ENCODE data around the gene HCN2.
"Not testable (repeated sequence)": the region's sequence is repeated elsewhere in the genome, so short reads cannot be mapped to it uniquely, and the experiment has no call there.

HCN2 gene

DNA sequence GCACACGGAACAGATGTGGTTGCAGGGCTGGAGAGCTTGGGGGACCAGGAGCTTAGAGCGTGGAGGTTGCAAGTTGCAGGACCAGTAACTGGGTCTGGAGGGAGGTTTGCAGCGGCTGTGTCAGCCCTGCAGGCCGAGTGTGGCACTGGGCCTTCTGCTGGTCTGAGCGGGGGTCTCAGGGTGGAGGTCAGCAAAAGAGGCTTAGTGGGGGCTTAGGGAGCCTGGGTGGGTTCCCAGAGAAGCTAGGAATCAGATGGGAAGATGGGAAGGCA lies 5.8 kb upstream of the HCN2 start:
- FAIRE-seq (no peak), DNase-seq (ENCODE audit: extremely low spot score, insufficient read length, low read depth) (no peak)

DNA sequence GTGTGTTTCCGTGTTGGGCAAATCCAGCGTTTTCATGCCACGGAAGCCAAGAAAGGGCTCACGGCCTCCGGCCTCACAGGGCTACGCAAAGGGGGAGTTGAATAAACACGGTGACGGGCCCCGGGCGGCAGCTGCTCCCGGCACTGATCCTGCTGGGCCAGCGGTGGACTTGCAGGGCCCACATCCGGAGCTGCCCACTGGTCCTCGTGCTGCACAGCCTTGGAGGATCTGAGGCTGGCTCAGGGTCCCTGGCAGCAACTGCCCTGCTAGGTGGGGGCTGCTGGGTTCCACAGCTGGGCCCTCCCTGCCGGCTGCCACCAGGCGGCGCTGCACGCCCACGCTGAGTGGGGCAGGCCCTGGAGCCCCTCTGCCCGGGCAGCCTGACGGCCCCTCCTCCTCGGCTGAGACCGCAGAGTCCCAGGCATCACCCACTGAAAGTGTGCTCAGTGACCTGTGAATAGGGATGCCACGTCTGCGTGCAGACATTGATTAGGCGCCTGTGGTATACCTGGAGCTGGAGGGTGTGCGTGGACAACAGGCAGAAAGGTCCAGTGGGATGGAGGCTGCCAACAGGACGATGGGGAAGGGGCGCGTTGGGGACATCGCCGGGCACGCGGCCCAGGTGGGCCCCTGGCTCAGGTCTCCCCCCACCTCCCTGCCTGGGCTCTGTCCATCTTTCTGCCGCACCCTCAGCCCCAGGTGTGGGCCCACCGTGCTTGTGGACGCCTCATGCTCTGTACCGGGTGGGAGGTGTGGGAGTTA lies 5.3 kb upstream of the HCN2 start:
- FAIRE-seq (peak; percentile 62), DNase-seq (ENCODE audit: extremely low spot score, insufficient read length, low read depth) (peak; percentile 54)

DNA sequence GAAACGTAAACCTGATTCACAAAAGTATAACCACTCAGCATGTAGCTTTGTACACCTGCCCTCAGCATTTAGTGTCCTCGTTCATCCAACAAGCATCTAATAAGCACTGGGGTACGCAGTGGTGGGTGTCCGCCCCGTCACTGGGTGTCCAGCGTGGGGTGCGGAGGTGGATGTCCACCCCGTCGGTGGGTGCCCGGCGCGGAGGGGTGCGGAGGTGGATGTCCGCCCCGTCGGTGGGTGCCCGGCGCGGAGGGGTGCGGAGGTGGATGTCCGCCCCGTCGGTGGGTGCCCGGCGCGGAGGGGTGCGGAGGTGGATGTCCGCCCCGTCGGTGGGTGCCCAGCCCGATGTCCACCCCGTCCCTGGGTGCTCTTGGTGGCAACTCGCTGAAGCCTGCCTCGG lies 4.5 kb upstream of the HCN2 start:
- DNase-seq (ENCODE audit: extremely low spot score, insufficient read length, low read depth); FAIRE-seq: not testable (repeated sequence)

DNA sequence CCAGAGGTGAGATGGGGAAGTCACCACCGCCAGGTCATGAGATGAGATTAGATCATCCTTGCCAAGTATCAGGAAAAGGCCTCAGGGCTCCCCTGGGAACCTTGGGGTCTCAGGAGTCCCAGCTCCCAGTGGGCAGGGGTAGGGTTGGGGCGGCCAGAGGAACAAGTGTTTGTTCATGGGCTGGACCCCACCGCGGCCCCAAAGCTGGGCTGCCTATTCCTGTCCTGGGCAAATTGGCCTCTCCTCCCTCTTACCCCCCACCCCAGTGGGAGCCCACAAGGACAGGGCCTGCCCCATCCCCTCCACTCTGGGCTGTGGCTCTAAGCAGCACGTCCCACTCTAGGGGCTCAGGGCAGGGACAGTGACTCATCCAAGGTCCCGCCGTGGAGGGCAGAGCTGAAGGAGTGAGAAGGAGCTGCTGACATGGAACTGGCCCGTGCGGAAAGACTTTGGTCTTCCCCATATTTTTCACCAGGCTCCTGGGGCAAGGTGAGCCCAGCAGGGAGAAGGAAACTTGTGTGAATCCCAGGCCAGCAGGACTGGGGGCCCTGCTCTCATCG lies 4.0 kb upstream of the HCN2 start:
- DNase-seq (ENCODE audit: extremely low spot score, insufficient read length, low read depth), result no peak
- FAIRE-seq, result no peak

DNA sequence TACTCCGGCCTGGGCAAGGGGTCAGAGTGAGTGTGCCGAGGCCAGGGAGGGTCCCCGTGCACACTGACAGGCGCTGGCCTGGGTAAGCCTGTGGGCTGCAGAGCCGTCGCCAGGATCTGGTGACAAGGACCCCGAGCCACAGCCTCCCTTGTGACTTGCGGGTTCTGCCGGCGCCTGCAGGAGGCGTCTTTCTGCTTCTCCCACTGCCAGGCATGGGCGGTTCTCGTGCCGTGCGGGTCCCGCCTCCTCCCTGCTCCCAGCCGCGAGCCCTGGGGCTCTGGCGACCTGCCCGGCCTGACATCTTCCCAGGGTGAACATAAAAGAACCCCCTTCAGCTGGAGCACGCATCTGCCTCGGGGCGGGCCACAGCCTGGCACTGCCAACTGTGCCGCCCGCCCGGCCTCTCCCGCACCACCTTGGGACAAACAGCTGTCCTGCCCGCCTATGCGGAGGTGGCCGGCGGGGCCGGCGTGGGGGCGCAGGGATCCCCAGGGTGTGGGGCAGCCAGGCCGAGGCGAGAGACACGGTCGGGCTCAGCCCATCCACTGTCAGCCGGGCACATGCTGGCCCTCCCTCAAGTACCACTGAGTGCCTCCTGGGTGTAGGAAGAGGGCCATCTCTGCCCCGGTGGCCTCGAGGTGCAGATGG lies 1.5 kb upstream of the HCN2 start:
- FAIRE-seq (no peak), DNase-seq (ENCODE audit: extremely low spot score, insufficient read length, low read depth) (no peak)

DNA sequence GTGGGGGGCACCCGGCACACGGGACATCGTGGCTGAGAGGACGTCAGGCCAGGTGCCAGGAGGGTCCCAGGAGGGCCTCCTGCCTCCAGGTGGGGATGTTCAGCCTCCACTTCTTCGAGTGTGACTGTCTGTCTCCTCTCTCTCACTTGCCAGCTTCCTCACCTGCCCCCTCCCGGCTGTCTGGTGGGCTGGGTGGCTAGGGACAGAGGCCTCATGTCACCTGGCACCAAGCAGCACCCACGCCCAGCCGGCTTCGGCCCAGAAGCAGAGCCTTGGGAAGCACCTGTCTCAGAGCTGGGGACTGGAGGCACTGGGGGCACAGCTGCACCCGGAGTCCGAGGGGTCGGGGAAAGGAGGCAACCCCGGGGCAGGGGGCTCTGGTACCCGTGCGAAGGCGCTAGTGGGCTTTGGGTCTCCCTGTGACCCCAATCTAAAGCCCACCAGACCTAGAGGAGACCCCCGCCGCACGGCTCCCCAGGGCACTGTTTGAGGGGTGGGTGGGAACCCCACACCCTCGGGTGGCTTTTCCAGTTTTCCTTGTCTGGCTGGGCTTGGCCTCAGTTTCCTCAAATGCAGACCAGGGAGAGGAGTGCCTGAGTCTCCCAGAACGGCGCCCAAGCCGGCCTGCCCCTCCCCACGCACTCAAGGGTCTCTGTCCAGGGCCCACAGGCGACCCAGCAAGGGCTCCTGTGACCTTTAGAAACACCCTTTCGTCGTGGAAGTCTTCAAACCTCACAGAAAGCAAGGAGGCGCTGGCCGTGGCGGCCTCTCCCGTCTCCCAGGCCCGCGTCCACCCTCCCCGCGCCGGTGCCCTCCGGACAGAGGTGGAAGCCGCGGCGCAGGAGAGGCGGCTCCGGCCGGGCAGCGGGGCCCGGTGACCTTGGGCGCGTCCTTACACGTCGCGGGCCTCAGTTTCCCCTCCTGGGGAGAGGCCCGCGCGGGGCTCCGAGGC lies 664 bp upstream of the HCN2 start:
- DNase-seq (ENCODE audit: extremely low spot score, insufficient read length, low read depth) (no peak), FAIRE-seq (no peak)

DNA sequence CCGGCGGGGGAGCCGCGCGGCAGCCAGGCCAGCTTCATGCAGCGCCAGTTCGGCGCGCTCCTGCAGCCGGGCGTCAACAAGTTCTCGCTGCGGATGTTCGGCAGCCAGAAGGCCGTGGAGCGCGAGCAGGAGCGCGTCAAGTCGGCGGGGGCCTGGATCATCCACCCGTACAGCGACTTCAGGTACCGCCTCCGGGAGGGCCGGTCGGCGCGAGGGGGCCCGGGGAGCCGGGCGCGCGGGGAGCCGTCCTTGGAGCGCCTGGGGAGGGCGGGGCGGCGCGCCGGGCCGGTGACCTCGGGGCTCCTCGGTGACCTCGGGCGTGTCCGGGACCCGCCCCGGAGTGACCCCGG lies 690 bp downstream of the HCN2 start:
- DNase-seq (ENCODE audit: extremely low spot score, insufficient read length, low read depth) (no peak), FAIRE-seq (no peak)

DNA sequence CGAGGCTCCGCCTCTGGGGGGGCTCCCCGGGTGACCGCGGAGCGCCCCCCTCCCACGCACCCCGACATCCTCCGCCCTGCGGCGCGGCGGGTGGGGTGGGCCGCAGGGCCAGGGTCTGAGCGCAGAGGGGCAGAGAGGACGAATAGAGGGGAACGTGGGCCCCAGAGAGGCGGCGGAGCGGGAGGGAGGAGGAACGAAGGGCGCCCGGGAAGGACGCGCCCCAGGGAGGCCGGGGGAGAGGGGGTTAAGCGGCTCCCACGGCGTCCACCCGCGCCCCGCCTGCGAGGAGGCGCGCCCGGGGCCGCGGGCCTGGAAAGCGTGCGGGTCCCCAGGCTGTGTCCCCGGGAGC lies 1.0 kb downstream of the HCN2 start:
- DNase-seq (ENCODE audit: extremely low spot score, insufficient read length, low read depth) (no peak), FAIRE-seq (no peak)

DNA sequence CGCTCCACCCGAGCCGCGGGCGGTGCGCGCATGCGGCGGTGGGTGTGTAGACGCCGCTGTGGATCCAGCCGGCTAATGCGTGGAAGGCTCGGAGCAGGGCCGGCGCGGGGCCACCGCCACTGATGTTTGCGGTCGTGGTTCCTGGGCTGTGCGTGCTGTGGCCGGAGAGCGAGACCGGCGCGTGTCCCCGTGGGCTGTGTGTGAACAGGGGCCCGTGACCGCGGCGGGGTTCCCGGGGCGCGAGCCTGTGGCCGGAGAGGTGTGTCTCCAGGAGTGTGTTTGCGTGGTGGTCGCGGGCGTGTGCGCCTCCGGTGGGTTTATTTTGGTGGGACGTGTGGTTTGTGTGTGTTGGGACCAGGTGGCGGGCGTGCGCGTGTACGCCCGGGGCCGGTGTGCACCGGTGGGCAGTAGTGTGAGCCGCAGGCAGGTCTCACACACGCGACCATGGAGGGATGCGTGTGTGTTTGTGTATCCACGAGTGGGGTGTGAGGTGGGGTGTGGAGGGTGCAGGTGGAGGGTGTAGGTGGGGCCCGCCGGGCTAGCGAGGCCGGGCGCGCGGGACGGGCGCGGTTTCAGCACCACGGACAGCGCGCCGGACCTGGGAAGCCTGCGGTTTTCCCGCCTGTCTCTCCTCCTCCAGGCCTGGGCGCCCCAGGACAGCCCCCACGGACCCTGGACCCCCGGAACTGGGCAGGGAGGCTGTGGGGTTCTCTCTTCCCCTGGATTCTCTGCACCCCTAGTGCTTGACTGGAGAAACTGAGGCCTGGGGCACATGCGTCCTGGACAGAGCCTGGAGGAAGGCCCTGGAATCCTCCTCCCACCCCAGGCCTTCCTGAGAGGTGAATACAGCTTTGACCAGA lies 1.6 kb downstream of the HCN2 start:
- FAIRE-seq, result no peak
- no peak for DNase-seq (ENCODE audit: extremely low spot score, insufficient read length, low read depth)

DNA sequence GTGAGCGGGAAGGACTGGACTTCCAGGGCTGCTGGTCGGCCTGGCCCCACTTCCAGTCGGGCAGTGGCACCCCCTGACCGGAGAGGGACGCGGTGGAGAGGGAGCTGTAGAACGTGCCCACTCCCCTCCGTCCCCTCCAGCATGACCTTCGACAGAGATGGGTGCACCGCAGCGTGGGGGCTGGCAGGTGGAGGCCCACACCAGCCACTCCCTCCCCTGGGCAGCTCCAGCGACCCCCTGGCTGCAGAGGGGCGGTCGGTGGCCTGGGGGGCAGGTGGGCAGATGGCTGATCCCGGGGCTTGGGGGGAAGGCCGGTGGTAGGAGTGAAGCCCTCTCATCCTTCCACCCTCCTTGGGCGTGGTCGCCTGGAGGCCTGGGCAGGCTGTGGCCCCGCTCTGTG lies 2.4 kb downstream of the HCN2 start:
- FAIRE-seq (no peak), DNase-seq (ENCODE audit: extremely low spot score, insufficient read length, low read depth) (no peak)

DNA sequence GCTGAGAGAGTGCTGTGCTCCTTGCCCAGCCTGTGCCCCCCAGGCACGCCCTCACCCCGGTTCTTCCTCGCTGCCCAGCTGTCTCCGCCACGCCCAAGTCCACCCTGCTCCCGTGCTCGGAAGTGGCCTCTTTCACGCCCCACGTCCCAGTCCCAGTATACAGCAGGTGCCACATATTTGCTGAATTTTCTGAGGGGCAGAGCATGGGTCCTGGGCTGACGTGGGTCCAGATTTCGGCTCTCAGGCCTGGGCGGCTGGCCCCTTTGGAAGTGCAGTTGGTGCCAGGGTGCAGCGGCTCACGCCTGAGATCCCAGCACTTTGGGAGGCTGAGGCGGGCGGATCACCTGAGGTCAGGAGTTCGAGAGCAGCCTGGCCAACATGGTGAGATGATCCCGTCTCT lies 3.4 kb downstream of the HCN2 start:
- FAIRE-seq (no peak), DNase-seq (ENCODE audit: extremely low spot score, insufficient read length, low read depth) (no peak)

DNA sequence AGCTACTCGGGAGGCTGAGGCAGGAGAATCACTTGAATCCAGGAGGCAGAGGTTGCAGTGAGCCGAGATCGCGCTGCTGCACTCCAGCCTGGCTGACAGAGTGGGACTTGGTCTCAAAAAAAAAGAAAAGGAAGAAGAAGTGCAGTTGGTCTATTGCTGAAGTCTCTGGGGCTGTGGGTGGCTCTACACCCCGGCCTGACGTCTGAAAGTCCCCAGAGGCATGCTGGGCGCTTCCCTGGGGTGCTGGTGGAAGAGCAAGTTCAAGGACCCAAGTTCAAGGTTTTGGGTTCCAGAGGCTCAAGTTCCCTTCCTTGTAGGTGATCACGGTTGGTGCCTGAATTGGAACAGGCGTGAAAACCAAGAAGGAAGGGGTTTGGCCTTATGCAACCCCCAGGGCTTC lies 3.8 kb downstream of the HCN2 start:
- no peak for FAIRE-seq
- no peak for DNase-seq (ENCODE audit: extremely low spot score, insufficient read length, low read depth)

DNA sequence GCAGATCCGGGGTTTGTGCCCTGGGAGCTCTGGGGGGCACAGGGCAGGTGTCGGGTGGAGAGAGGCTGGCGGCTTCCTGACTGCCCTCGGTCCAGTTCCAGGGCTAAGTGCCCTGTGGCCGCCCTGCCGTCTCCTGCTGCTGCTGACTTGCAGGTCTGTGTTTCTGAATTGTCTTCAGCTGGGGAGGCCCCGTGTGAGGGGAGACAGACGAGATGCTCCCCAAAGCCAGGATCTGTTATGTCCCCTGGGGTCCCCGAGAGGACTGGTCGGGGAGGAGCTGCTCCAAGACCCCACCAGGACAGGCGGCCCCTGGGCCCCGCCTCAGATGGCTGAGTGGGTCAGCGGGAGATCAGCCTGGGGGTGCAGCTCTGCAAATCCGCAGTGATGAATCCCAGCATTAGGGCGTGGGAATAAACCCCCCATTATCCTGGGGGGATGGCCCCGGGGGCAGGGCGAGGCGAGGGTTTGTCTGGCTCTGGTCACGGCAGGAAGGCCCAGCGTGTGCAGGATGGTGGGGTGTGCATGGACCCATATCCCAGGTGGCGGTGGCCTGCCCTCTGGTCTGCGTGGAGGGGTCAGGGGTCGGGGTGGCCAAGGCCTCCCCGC lies 4.7 kb downstream of the HCN2 start:
- FAIRE-seq (no peak), DNase-seq (ENCODE audit: extremely low spot score, insufficient read length, low read depth) (no peak)

DNA sequence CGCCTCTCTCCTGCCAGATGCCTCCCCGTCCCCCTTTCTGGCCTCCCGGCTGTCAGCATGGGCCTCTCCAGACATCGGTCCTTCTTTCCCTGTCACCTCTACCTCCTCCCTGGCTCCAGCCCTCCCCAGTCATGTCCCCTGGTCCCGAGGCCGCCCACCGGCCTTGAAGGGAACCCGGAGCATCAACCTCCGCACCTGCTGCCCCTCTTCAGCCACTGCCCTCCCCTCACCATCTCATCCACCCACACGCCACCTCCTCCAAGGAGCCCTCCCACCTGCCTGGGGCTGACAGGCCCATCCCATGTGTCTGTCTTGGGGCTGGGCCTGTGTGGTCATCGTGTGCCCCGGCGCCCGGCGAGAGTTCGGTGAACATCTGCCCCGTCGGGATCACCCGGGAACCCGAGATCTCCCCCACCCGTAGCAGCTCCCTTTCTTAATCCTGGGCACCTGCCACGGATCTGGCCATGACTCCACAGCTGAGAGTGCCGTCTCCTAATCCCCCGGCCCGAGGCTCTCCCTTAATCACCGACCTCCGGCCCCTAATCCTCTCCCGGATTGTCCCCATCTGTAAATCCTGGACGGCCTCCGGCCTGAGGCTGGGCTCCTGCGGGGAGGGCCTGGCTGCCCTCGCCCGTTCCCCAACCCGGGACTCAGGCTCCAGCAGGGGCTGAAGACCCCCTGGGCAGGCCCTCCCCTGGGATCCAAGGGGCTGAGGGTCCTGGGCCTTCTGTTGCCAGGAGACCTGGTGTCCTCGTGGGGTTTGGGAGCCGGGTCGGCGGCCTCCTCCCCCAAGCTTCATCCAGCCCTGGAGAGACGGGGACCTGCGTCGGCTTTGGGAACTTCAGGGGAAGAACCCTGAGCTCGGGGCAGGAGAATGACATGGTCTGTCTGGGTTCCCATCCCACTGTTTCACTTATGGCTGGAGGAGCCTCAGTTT lies 5.9 kb downstream of the HCN2 start:
- FAIRE-seq (no peak), DNase-seq (ENCODE audit: extremely low spot score, insufficient read length, low read depth) (no peak)

DNA sequence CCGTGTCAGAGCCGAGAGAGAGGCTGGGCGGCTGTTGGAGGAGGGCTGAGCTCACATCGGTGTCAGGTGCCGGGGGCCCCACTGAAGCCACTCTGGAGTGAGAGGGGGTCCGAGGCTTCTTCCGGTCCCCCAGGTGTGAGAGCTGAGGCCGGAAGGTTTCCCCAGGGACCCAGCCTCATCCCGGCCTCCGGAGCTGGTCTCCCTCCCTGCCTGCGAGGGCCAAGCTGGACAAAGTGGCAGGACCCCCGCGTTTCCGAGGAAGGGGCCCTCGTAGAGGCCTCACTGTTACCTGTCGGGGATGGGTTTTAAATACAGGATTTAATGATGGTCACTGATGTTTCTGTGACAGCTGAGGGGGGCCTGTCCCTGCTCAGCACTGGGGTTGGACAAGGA lies 6.6 kb downstream of the HCN2 start:
- DNase-seq (ENCODE audit: extremely low spot score, insufficient read length, low read depth) (no peak), FAIRE-seq (no peak)

DNA sequence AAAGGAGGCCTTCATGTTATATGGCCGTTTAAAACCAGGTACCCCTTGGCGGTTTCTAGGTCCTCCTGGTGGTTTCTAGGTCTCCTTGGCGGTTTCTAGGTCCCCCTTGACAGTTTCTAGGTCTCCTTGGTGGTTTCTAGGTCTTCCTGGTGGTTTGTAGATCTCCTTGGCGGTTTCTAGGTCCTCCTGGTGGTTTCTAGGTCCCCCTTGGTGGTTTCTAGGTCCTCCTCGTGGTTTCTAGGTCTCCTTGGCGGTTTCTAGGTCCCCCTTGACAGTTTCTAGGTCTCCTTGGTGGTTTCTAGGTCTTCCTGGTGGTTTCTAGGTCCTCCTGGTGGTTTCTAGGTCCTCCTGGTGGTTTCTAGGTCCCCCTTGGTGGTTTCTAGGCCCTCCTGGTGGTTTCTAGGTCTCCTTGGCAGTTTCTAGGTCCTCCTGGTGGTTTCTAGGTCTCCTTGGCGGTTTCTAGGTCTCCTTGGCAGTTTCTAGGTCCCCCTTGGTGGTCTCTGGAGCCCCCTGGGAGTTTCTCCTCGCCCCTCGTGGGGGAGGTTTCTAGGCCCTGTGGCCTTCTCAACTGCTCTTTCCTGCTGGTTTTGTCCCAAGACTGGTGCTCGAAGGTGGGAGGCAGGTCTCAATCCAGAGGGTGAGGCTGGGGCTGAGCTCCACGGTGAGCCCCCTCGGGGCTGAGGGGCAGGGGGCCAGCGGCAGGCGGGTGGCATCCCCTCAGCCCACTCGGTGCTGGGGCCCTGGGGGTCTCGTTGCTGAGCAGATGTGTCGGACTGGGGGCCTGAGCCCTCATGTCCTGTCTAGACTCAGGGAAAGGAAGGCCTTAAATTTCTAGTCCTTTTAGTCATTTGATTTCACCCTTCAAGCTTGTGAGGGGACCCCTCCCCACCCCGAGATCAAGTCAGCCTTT lies 8.0 kb downstream of the HCN2 start:
- FAIRE-seq, result no peak

DNA sequence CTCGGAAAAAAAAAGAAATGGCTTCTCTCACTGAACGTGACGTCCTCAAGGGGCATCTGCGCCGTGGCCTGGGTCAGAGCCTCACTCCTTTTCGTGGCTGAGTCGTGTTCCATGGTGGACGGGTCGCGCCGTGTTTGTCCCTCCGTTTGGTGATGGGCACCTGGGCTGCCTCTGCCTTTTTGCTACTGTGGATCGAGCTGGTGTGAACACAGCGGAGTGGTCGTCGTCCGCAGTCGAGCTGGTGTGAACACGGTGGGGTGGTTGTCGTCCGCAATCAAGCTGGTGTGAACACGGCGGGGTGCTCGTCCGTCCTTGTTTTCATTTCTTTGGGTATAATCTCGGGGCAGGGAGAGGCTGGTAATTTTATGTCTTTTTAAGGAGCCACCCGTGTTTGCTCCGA lies 11.6 kb downstream of the HCN2 start:
- FAIRE-seq (no peak), DNase-seq (ENCODE audit: extremely low spot score, insufficient read length, low read depth) (no peak)

More for the DNA sequence above, 8.0 kb downstream of the HCN2 start:
- no peak for DNase-seq (ENCODE audit: extremely low spot score, insufficient read length, low read depth)

DNA sequence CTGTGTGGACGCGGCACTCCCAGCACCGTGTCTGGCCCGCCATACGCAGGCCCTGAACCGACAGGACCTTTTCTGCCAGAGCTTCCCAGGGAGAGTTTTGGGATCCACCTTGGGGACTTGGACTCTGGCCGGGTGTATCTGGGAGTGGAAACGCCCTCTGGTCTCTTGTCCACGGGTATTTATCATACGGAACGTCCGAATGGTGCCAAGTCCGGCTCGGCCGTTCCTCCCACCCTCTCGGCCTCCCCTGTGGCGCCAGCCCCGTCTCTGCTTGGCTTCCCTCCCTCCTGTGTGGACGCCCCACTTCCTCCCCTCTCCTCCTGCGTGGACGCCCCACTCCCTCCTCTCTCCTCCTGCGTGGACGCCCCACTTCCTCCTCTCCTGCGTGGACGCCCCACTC lies 12.1 kb downstream of the HCN2 start:
- no peak for DNase-seq (ENCODE audit: extremely low spot score, insufficient read length, low read depth)
- FAIRE-seq, result no peak
